Keratinocyte (primary cell): ENCODE results near the gene GPBP1.

Experiments used
- CTCF ChIP-seq, 3 experiments: IDR thresholded peaks in 1 of 3; conservative IDR thresholded peaks in 1 of 3; optimal IDR thresholded peaks in 1 of 3; 2 replicates in 2 of 3; 3 replicates in 1 of 3; pipeline versions ENCODE3 to v1.5.1; 2011; ENCODE audit warnings: low read length in 3 of 3, mild to moderate bottlenecking in 3 of 3, moderate library complexity in 2 of 3, control low read depth in 1 of 3, inconsistent platforms in 1 of 3; ENCODE audit not compliant: insufficient read depth in 2 of 3; ENCODE audit errors: extremely low read depth in 1 of 3
- EZH2 ChIP-seq: IDR thresholded peaks from one replicate; pipeline ENCODE4 v1.6.1; 2012; ENCODE audit warnings: inconsistent platforms, mild to moderate bottlenecking, low read length, moderate library complexity

GRCh38 chr5:57249265-57249874 is 75.5 kb downstream of the GPBP1 start:
- TF ChIP-seq CTCF (optimal IDR thresholded peaks at IDR 0.05 in 1 of 3, IDR thresholded peaks at IDR 0.05 in 1 of 3, conservative IDR thresholded peaks at IDR 0.05 in 1 of 3; ENCODE audit: extremely low read depth in 1 of 3, insufficient read depth in 2 of 3, low read length in 3 of 3) (no peak), EZH2 (no peak)
